HCT116 (cell line): ENCODE data around the gene TTF2. TPM values are rescaled to one million over a fixed set of nuclear protein-coding genes. Genes with fewer than 3 reads are reported as not detected.

Experiments used
- ATAC-seq: fragments of 200-7000 bp; cut with Tn5 transposase; 2 replicates; pipeline ENCODE4 v1.9.1; 2020; ENCODE audit warnings: mild to moderate bottlenecking, moderate library complexity
- BruUV-seq: library from RNA; stranded (reverse); fragments of 400-500 nt; replicated peaks from 2 replicates; lab custom pipeline; 2021; lab: Mats Ljungman, UMichigan
- CTCF ChIA-PET: fragments of 300-600 bp; sonication (Branson Sonifier 250); formaldehyde crosslinking; loops from one replicate; lab custom pipeline; 2021; ENCODE audit warnings: antibody characterized with exemption; lab: Charles Lee
- POLR2A ChIA-PET: fragments of 300-600, 350-600 bp; sonication (Branson Sonifier 250); formaldehyde crosslinking; loops from one replicate; lab custom pipeline; 2021; ENCODE audit warnings: antibody characterized with exemption; lab: Charles Lee
- RAD21 ChIA-PET, 2 experiments: fragments of 300-600 bp; sonication (Branson Sonifier 250); formaldehyde crosslinking; loops; one replicate each; lab custom pipeline; 2023; ENCODE audit warnings: low total read pairs in 2 of 2; ENCODE audit not compliant: uncharacterized antibody in 2 of 2, unreplicated experiment in 2 of 2, low non-redundant PET in 1 of 2; lab: Charles Lee
- DNase-seq: peaks from one replicate; pipeline ENCODE4 v3.0.0-alpha.2; 2010; ENCODE audit warnings: low read depth, low spot score
- H2AFZ ChIP-seq: fragments of 200-600 bp; shearing (Covaris generic), sonication (generic); 2 replicates; pipeline ENCODE4 v1.6.1; 2017; ENCODE audit warnings: low read depth, mixed run types, mixed read lengths, antibody characterized with exemption, low read length; ENCODE audit not compliant: poor library complexity, severe bottlenecking
- H3K27ac ChIP-seq: 2 replicates; pipeline ENCODE4 v1.5.1; 2012; ENCODE audit warnings: low read depth, low read length
- H3K27me3 ChIP-seq: fragments of 200-600 bp; sonication (generic); 2 replicates; pipeline ENCODE4 v1.6.1; 2016; ENCODE audit warnings: mixed run types, low read length, mixed read lengths; ENCODE audit not compliant: insufficient read depth
- H3K36me3 ChIP-seq, 2 experiments: fragments of 200-500 bp in 1 of 2; fragments of 200-600 bp in 1 of 2; sonication (Bioruptor generic) in 1 of 2; sonication (generic) in 1 of 2; 2 replicates each; pipeline versions ENCODE4 v1.5.1 to v1.6.1; 2014 to 2016; ENCODE audit warnings: low read length in 2 of 2, inconsistent platforms in 1 of 2, mixed read lengths in 1 of 2, mixed run types in 1 of 2; ENCODE audit not compliant: insufficient read depth in 2 of 2, control insufficient read depth in 1 of 2
- H3K4me1 ChIP-seq, 2 experiments: fragments of 200-600 bp in 1 of 2; sonication (generic) in 1 of 2; 2 replicates each; pipeline versions ENCODE4 v1.5.1 to v1.6.1; 2012 to 2017; ENCODE audit warnings: low read length in 2 of 2, inconsistent platforms in 1 of 2, mild to moderate bottlenecking in 1 of 2, mixed read lengths in 1 of 2, mixed run types in 1 of 2, moderate library complexity in 1 of 2; ENCODE audit not compliant: insufficient read depth in 2 of 2, control insufficient read depth in 1 of 2
- H3K4me2 ChIP-seq: fragments of 200-600 bp; sonication (generic); 2 replicates; pipeline ENCODE4 v1.6.1; 2017; ENCODE audit warnings: mixed run types, low read length, mixed read lengths
- H3K4me3 ChIP-seq, 2 experiments: fragments of 200-600 bp in 1 of 2; sonication (generic) in 1 of 2; replicated peaks in 1 of 2; 2 replicates each; pipeline ENCODE4 v1.5.1; 2011 to 2016; ENCODE audit warnings: low read length in 2 of 2, control low read depth in 1 of 2, low read depth in 1 of 2, mild to moderate bottlenecking in 1 of 2, mixed read lengths in 1 of 2, mixed run types in 1 of 2
- H3K79me2 ChIP-seq: fragments of 200-600 bp; sonication (generic); 2 replicates; pipeline ENCODE4 v1.6.1; 2017; ENCODE audit warnings: mild to moderate bottlenecking, mixed run types, low read length, moderate library complexity, mixed read lengths; ENCODE audit not compliant: insufficient read depth
- H3K9ac ChIP-seq: fragments of 200-600 bp; sonication (generic); 2 replicates; pipeline ENCODE4 v1.6.1; 2016; ENCODE audit warnings: low read length, mixed read lengths
- H3K9me2 ChIP-seq: fragments of 200-600 bp; sonication (generic), shearing (Covaris generic); 2 replicates; pipeline ENCODE4 v1.6.1; 2017; ENCODE audit warnings: mixed run types, mild to moderate bottlenecking, moderate library complexity; ENCODE audit not compliant: insufficient read depth
- H3K9me3 ChIP-seq, 2 experiments: fragments of 200-500 bp in 1 of 2; fragments of 200-600 bp in 1 of 2; sonication (Bioruptor generic) in 1 of 2; sonication (generic) in 1 of 2; 2 replicates each; pipeline ENCODE4 v1.6.1; 2014 to 2017; ENCODE audit warnings: low read length in 2 of 2, mixed read lengths in 2 of 2, inconsistent platforms in 1 of 2, low read depth in 1 of 2, mild to moderate bottlenecking in 1 of 2, mixed run types in 1 of 2, moderate library complexity in 1 of 2; ENCODE audit not compliant: control insufficient read depth in 1 of 2, insufficient read depth in 1 of 2
- H4K20me1 ChIP-seq: fragments of 200-600 bp; sonication (generic), shearing (Covaris generic); 2 replicates; pipeline ENCODE4 v1.6.1; 2017; ENCODE audit warnings: mixed run types, mild to moderate bottlenecking, moderate library complexity; ENCODE audit not compliant: insufficient read depth
- CBX3 ChIP-seq: IDR thresholded peaks from 2 replicates; pipeline ENCODE4 v1.6.1; 2012; ENCODE audit warnings: low read depth
- CEBPB ChIP-seq: IDR thresholded peaks from 2 replicates; pipeline ENCODE4 v1.6.1; 2012; ENCODE audit warnings: low read depth
- EGR1 ChIP-seq: IDR thresholded peaks from 2 replicates; pipeline ENCODE4 v1.6.1; 2012; ENCODE audit warnings: low read depth
- ELF1 ChIP-seq: IDR thresholded peaks from 2 replicates; pipeline ENCODE4 v1.6.1; 2012; ENCODE audit warnings: low read depth, borderline replicate concordance
- EZH2 ChIP-seq: fragments of 200-600 bp; sonication (generic); IDR thresholded peaks from 2 replicates; pipeline ENCODE4 v1.6.1; 2017; ENCODE audit warnings: antibody characterized with exemption, mixed run types
- EZH2phosphoT487 ChIP-seq: fragments of 200-600 bp; IDR thresholded peaks from 2 replicates; pipeline ENCODE4 v1.6.1; 2018; ENCODE audit warnings: antibody characterized with exemption, borderline replicate concordance
- FOSL1 ChIP-seq: IDR thresholded peaks from 2 replicates; pipeline ENCODE4 v1.6.1; 2012; ENCODE audit warnings: low read depth
- JUND ChIP-seq: IDR thresholded peaks from 2 replicates; pipeline ENCODE4 v1.6.1; 2012
- RAD21 ChIP-seq: IDR thresholded peaks from 2 replicates; pipeline ENCODE4 v1.6.1; 2012; ENCODE audit warnings: low read depth, mild to moderate bottlenecking
- SIN3A ChIP-seq: IDR thresholded peaks from 2 replicates; pipeline ENCODE4 v1.6.1; 2012; ENCODE audit warnings: low read depth
- SP1 ChIP-seq: IDR thresholded peaks from 2 replicates; pipeline ENCODE4 v1.6.1; 2012; ENCODE audit warnings: low read depth
- SRF ChIP-seq: IDR thresholded peaks from 2 replicates; pipeline ENCODE4 v1.6.1; 2012; ENCODE audit warnings: low read depth
- TCF7L2 ChIP-seq: IDR thresholded peaks from 2 replicates; pipeline ENCODE4 v1.7.0; 2011; ENCODE audit warnings: borderline replicate concordance, inconsistent platforms; ENCODE audit not compliant: insufficient read depth, insufficient read length; ENCODE audit errors: extremely low read depth
- YY1 ChIP-seq: IDR thresholded peaks from 2 replicates; pipeline ENCODE4 v1.6.1; 2011; ENCODE audit warnings: low read length, low read depth, moderate library complexity, mild to moderate bottlenecking; ENCODE audit not compliant: insufficient replicate concordance; ENCODE audit errors: extremely low read depth
- ZFX ChIP-seq: fragments of 450-650 bp; IDR thresholded peaks from 2 replicates; pipeline ENCODE4 v1.6.1; 2017
- ZNF274 ChIP-seq: fragments of 200-500 bp; sonication (Bioruptor generic); IDR thresholded peaks from 2 replicates; pipeline ENCODE4 v1.6.1; 2014; ENCODE audit warnings: mild to moderate bottlenecking, low read depth, low read length, inconsistent platforms
- intact Hi-C: fragments of 100-400 bp; cut with micrococcal nuclease; formaldehyde crosslinking; loops from 2 replicates; pipeline ENCODE4 v1.10.0; 2022
- total RNA-seq: library from RNA; stranded (reverse); gene quantifications from one replicate; pipeline ENCODE4 v1.2.1, GENCODE V29; 2021; ENCODE audit not compliant: unreplicated experiment
- TF ChIP-seq, protein P1 (sequence below): IDR thresholded peaks from 2 replicates; pipeline ENCODE4 v1.6.1; 2012
- TF ChIP-seq, protein P2 (sequence below), 3 experiments: fragments of 200-600 bp in 1 of 3; sonication (generic) in 1 of 3; IDR thresholded peaks in 2 of 3; conservative IDR thresholded peaks in 1 of 3; 2 replicates each; pipeline ENCODE4 v1.5.1; 2012 to 2017; ENCODE audit warnings: low read depth in 2 of 3, low read length in 2 of 3, antibody characterized with exemption in 1 of 3, borderline replicate concordance in 1 of 3, control low read depth in 1 of 3, mild to moderate bottlenecking in 1 of 3, mixed read lengths in 1 of 3, mixed run types in 1 of 3, moderate library complexity in 1 of 3; ENCODE audit not compliant: insufficient read depth in 1 of 3
- TF ChIP-seq, protein P3 (sequence below): IDR thresholded peaks from 2 replicates; pipeline ENCODE4 v1.6.1; 2011; ENCODE audit warnings: mild to moderate bottlenecking, low read length, moderate library complexity; ENCODE audit not compliant: insufficient replicate concordance; ENCODE audit errors: extremely low read depth

Gene TTF2
- total RNA-seq, 1 experiment from 2014 or later = 60.3 TPM

DNA sequence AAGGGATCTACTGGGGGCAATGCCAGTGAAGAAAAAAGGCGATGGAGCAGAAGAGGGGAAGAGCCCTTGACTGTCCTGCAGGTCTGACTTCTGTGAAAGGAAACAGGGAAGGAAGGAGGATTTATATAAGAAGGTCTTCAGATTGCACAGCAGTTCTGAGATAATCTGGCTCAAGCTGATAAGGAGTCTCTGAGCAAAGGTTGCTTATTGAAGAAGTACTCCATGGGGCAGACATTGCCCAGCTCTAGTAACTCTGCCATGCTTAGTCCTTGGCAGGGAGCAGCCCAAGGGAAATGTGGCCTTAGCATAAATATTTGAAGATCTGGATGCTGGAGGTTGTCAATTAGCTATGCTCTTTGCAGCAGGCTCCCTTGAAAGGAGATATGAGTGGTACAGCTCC, 15.9 kb upstream of the TTF2 start:
- RAD21 ChIA-PET = no interaction called here
- Histone ChIP-seq H3K9me3 (no peaks in the 10 kb centered on the region), H3K4me2 (no peak overlapping the region)

DNA sequence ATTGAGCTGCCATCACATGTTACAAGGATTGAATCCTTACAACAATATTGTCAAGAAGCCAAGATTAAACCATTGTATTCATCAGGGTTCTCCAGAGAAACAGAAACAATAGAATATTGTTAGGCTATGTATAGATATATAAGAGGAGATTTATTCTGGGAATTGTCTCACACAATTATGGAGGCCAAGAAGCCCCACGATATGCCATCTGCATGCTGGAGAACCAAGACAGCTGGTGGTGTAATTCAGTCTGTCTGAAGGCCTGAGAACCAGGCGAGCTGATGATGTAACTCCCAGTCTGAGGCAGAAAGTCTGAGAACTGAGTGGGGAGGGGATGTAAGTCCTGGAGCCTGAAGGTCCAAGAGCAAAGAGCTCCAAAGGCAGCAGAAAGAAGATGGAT, 14.5 kb upstream of the TTF2 start:
- TF ChIP-seq, protein P1, sequence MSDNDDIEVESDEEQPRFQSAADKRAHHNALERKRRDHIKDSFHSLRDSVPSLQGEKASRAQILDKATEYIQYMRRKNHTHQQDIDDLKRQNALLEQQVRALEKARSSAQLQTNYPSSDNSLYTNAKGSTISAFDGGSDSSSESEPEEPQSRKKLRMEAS = no peak
- TF ChIP-seq YY1 (no peak), EZH2phosphoT487 (no peak), TCF7L2 (no peak), ZNF274 (no peak), ZFX (no peak), CEBPB (no peak), ELF1 (no peak), EZH2 (no peak), SRF (no peak), SIN3A (no peak), EGR1 (no peak), SP1 (no peak), RAD21 (no peak), JUND (no peak), FOSL1 (no peak)
- TF ChIP-seq, protein P2, sequence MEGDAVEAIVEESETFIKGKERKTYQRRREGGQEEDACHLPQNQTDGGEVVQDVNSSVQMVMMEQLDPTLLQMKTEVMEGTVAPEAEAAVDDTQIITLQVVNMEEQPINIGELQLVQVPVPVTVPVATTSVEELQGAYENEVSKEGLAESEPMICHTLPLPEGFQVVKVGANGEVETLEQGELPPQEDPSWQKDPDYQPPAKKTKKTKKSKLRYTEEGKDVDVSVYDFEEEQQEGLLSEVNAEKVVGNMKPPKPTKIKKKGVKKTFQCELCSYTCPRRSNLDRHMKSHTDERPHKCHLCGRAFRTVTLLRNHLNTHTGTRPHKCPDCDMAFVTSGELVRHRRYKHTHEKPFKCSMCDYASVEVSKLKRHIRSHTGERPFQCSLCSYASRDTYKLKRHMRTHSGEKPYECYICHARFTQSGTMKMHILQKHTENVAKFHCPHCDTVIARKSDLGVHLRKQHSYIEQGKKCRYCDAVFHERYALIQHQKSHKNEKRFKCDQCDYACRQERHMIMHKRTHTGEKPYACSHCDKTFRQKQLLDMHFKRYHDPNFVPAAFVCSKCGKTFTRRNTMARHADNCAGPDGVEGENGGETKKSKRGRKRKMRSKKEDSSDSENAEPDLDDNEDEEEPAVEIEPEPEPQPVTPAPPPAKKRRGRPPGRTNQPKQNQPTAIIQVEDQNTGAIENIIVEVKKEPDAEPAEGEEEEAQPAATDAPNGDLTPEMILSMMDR (IDR thresholded peaks at IDR 0.05 in 2 of 3, conservative IDR thresholded peaks at IDR 0.05 in 1 of 3; ENCODE audit: borderline replicate concordance in 1 of 3, insufficient read depth in 1 of 3, low read depth in 2 of 3, low read length in 2 of 3) = no peak
- TF ChIP-seq, protein P3, sequence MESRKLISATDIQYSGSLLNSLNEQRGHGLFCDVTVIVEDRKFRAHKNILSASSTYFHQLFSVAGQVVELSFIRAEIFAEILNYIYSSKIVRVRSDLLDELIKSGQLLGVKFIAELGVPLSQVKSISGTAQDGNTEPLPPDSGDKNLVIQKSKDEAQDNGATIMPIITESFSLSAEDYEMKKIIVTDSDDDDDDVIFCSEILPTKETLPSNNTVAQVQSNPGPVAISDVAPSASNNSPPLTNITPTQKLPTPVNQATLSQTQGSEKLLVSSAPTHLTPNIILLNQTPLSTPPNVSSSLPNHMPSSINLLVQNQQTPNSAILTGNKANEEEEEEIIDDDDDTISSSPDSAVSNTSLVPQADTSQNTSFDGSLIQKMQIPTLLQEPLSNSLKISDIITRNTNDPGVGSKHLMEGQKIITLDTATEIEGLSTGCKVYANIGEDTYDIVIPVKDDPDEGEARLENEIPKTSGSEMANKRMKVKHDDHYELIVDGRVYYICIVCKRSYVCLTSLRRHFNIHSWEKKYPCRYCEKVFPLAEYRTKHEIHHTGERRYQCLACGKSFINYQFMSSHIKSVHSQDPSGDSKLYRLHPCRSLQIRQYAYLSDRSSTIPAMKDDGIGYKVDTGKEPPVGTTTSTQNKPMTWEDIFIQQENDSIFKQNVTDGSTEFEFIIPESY = no peak
- TF ChIP-seq, all 23 proteins: peak for 0
- POLR2A ChIA-PET = no interaction called here
- Histone ChIP-seq H3K4me3 (no peak overlapping the region), H3K9me3 (no peaks in the 10 kb centered on the region), H3K4me1 (no peaks in the 10 kb centered on the region), H3K27ac (no peak overlapping the region), H3K4me2 (no peak overlapping the region), H3K9ac (no peak overlapping the region), H3K79me2 (no peaks in the 10 kb centered on the region), H3K9me2 (no peaks in the 10 kb centered on the region), H4K20me1 (no peaks in the 10 kb centered on the region), H2AFZ (no peak overlapping the region), H3K27me3 (no peaks in the 10 kb centered on the region), H3K36me3 (no peaks in the 10 kb centered on the region)
- intact Hi-C loops = no loop called here
- ATAC-seq = no peak
- CTCF ChIA-PET = no interaction called here
- RAD21 ChIA-PET = no interaction called here
- no TSS peak for BruUV-seq
- DNase-seq = no peak

More for the DNA sequence above, 15.9 kb upstream of the TTF2 start:
- H3K9ac ChIP-seq = no peak overlapping the region
- DNase-seq = no peak
- no peak for ATAC-seq
- H3K79me2 ChIP-seq = no peaks in the 10 kb centered on the region
- intact Hi-C loops = no loop called here
- CTCF ChIA-PET = no interaction called here
- no peak overlapping the region for H2AFZ ChIP-seq
- H3K9me2 ChIP-seq = no peaks in the 10 kb centered on the region
- H4K20me1 ChIP-seq = no peaks in the 10 kb centered on the region
- H3K4me1 ChIP-seq = no peaks in the 10 kb centered on the region
- no peak overlapping the region for H3K27ac ChIP-seq
- POLR2A ChIA-PET = interaction anchor here (0.6 kb wide), 1 partner anchor 90 kb away, joined by 3 read pairs; no protein-coding TSS in a partner anchor
- BruUV-seq = no TSS peak
- no peaks in the 10 kb centered on the region for H3K36me3 ChIP-seq
- no peak overlapping the region for H3K4me3 ChIP-seq
- no peak for TF ChIP-seq SIN3A
- TF ChIP-seq CBX3 = no peak
- H3K27me3 ChIP-seq = no peaks in the 10 kb centered on the region
